Activated naive CD4-positive, alpha-beta T cell treated with anti-CD3 and anti-CD28 coated beads, Interleukin-2, amount 10 ng/mL, durations not matched to agents 5 hours and 36 hours (primary cell): ENCODE data around the gene WNT16. TPM values are rescaled to one million over a fixed set of nuclear protein-coding genes. Genes with fewer than 3 reads are reported as not detected.

Experiments
- total RNA-seq, 2 experiments: library from RNA; stranded (reverse); gene quantifications; one replicate each; pipeline ENCODE4 v1.2.3, GENCODE V29; 2021

Gene WNT16
- not detected for total RNA-seq

GRCh38 chr7:121328508-121329190, at the start of gene WNT16:
WNT16 (plus strand) TSS chr7:121329000; CDS start chr7:121329293, 293 bp downstream.

Other genes starting within 250 kb of the WNT16 start
- gene FAM3C, start 67.3 kb downstream of the WNT16 start, total RNA-seq: 10 to 100 TPM; 14.2 to 17.4 TPM